GM19025 (cell line): ENCODE results near the gene TAS1R1.

Experiments
- ATAC-seq: cut with Tn5 transposase; IDR thresholded peaks from one replicate; pipeline ENCODE4 v1.9.1; 2021; ENCODE audit warnings: mild to moderate bottlenecking, low read depth, moderate library complexity; ENCODE audit not compliant: unreplicated experiment

TAS1R1 gene

GRCh38 chr1:6554907-6555778, at the start of gene TAS1R1:
Gene TAS1R1 (plus strand): TSS chr1:6555307. CDS start chr1:6555374, 67 bp downstream.
- no peak for ATAC-seq

DNA sequence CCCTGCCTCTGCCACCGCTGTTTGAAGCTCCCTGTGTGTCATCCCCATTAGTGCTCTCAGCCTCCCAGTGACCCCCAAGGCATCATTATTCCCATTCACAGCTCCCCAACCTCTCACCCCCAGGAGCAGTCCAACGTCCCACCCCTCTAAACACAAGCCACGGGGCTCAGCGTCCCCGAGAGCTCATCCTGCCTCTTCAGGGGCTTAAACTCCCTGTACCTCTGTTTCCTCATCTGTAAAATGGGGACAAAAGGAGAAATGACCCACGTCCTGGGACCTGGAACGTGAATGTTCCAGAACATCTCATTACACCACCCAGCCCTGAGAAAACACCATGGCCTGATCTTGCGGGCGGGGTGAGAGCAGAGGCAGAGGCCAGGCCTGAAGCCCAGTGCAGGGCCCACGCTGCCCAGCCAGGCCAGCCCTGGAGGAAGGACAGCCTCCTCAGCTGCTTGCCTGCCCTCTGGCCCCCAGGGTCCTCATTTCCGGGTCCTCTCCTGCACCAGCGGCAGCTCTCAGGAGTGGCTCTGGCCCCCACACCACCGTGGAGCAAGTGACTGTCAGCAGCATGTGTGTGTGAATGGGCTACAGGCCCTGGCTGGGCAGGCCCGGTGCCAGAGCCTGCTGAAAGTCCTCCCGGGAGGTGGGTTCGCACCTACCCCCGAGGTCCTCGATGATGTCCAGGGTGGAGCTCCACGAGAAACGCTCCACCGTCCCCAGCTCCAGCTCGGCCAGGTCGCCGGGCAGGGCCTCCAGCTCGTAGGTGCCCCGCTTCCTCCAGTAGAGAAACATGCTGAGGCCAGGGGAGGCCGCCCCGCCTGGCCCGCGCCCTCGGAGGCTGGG, 49.5 kb upstream of the TAS1R1 start:
- ATAC-seq, result no peak

DNA sequence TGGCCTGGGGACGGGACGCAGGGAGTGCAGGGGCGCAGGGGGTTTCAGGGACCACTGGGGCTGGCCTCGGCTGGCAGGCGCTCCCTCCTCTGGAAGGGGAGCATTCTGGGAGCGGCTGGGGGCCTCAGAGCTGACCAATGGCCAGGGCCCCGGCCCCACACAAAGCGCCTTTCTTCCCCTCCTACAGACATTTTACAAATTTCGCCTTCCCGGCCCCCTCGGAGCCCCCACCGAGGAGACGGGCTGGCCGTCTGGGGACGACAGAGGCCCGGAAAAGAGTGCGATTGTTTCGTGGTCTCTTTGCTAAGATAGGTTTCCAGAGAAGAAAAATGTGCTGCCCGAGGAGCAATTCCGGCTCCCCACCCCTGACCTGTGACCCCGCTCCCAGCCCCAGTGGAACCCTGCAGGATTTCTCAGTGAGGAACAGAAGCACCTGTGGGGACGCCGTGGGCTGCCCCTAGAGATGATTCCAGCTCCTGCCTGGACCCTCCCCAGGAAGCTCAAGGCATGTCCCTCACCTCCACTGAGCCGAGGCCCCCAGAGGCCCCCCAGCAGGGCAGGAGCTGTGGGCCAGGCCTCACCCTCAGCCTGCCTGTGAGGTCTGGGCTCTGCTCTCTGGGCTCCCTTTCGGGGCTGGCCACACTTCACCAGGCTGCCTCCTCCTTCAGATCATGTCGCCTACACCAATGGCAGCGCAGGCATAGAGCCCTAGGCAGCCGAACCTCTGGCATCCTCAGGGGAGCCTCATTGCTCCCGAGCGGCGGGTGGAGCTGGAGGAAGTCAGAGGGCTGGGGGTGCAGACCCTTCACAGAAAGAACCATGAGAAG, 48.7 kb upstream of the TAS1R1 start:
- no peak for ATAC-seq

GRCh38 chr1:6507037-6507428, 48.1 kb upstream of the TAS1R1 start:
- no peak for ATAC-seq

DNA sequence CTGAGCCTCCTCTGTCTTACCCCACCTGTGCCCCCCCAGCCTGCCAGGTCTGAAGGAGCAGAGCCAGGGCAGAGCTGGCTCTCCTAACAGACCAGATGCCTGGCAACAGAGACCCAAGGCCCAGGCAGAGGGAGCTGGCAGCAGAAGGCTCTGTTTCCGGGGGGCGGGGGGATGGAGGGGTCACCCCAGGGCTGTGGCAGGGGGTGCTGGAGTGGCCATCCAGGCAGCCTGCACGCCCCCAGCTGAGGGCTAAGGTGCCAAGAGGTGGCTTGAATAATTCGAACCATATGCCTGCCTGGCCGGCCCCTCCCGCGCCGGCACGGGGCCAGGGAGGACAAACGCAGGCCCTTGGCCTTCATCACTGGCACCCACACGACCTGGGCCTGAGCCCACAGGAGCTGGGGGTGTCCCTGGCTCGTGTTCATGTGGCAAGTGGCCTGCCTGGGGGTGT, 47.6 kb upstream of the TAS1R1 start:
- no peak for ATAC-seq

DNA sequence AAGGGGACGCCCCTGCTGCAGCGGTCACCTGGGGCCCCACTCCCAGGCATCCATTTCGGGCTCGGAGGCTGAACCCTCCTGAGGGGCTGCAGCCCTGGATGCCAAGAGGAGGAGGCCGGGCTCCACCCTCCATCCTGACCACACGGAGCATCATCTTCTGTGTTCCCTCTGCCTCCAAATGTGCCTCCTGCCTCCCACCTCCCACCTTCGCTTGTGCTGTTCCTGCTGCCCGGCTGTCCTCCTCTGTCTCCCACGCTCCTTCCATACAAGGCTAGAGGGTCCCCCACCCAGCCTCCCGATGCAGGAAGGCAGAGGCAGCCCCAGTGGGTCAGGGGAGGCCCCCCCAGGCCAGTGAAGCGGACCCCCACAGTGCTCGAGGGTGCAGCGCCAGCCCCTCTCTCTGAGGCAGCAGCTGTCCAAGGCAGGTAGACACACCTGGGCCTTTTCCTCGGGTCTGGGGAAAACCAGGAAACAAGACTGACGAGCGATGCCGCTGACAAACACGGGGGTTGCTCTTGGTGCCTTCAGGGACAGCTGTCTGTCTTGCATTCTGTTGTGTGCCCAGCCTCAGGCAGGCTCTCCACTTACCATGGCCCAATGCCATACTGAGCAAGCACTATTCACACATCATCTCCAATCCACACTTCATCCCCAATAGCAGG, 46.8 kb upstream of the TAS1R1 start:
- no peak for ATAC-seq

DNA sequence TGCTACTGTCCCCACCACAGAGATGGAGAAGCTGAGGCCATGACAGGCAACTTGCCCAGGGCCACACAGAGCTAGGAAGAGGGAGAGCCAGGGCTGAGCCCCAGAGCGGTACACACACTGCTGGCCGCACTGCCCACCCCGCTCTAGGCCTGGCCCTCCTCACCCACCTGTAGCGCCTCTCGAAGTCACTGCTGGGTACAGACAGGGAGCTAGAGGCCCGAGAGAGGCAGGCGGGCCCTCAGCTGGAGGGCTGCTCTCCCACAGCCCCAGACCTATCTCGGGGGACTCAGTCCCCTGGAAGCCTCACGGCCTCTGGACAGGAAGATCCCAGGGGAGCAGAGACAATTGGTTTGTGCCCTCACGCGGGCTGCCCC, 46.3 kb upstream of the TAS1R1 start:
- no peak for ATAC-seq

DNA sequence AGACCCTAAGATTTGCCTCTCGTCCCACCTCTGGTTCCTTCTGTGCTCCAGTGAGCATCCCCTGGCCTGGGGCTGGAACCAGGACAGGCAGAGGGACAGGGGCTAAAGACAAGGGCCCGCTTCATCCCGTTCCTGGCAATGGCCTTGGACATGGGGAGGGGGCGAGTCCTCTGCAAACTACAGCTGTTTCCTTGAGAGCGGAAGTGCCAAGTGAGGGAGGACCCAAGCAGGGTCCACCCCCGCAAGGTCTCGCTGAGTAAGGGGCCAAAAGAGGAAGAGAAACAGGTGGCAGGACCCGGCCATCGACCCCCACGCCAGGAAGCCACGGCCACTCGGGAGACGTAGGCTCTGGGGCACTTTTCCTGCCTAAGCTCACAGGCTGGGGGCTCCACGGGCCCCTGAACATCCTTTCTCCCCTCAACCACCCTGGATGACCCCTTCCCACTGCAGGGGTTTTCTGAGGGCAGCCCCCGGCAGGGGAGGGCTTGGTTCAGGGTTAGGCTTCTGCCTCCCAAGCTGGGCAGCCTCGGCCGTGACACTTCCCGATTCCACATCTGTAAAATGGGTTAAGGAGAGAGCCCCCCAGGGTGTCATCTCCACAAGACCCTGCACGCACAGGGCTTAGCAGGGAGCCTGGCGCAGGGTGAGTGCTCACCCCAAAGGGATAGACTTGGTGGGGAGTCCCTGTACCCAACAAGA, 45.7 kb upstream of the TAS1R1 start:
- no peak for ATAC-seq

DNA sequence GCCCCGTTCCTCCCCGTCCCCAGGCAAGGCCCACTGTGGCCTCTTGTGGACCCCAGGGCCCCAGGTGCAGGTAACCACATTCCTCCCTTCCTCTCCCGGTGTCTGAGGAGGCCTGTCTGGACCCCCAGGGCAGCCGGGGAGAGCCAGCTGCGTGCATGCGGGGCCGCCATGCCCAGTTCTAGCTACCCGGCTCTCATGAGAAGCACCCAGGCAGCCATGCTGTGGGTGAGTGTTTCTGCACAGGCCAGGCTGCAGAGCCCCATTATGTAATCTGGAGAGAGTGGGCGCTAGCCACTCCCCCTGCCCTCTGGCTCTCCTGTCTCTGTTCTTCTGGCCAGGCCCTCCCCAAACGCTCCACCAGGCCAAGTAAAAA, 45.2 kb upstream of the TAS1R1 start:
- no peak for ATAC-seq

DNA sequence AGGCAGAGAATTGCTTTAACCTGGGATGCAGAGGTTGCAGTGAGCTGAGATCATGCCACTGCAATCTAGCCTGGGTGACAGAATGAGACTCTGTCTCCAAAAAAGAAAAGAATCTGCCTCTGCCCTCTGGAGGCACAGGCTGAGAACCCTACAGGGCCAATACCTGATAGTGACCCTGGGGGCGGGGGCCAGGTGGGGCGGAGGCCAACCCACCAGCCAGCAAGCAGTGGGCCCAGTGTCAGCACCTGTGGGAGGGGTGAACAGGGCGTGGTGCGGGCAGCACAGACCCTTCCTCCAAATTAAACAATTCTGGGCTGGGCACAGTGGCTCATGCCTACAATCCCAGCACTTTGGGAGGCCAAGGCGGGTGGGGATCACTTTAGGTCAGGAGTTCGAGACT, 44.6 kb upstream of the TAS1R1 start:
- no peak for ATAC-seq

GRCh38 chr1:6511056-6511455, 44.1 kb upstream of the TAS1R1 start:
- no peak for ATAC-seq

DNA sequence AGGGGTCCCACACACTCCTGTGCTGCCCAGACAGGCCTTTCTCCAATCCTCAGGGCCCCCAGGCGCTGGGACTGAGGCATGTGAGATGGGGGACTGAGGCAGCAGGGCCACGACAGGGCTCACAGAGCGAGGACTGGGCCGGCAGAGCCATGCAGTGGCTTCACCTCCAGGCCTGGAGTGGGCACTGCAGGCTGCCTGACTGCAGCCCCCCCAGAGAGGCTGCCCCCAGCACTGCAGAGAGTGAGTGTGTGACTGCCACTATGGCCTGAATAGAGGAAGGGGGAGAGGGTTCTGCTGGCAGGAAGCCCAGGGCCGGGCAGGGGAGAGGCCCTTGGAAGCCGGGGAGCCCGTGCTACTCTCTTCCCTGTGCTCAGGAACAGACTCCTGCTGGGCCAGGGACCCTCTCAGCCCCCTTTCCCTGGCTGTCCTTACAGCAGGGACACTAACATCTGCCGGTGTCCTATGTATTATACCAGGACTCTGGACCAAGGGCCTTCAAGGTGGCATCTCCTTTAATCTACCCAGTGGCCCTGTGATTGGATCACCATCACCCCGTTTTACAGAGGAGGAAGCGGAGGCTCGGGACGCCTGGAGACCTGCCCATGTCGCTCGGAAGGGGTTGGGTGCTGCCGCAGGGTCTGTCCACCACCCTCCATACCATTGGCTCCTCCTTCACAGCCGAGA, 43.4 kb upstream of the TAS1R1 start:
- no peak for ATAC-seq

DNA sequence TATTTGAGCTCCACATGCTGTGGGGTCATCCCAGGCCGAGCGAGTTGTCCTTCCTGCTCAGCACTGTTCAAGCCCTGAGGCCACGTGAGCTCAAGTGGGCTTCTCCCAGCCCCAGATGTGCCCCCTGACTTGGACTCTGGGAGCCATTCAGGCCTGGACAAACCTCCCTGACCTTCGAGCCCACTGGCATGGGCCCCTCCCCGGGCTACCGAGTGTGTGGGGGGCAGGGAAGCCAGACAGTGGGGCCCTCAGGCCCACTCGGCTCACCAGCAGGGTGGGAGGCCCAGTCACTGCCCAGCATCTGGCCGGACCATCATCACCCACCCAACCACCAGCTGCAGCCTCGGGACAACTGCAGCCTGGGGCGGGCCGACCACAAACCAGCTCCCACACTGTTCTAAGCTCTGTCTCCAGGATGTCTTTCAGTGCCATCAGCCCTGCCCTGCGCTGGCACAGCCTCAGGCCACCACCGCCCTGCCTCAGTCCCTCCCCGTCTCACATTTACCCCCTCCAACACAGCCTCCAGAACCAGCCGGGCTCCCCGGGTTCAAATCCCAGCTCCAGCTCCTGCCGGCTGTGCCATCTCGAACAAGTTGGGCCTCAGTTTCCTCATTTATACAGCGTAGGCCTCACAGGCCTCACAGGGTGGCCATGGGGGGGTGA, 42.7 kb upstream of the TAS1R1 start:
- no peak for ATAC-seq

DNA sequence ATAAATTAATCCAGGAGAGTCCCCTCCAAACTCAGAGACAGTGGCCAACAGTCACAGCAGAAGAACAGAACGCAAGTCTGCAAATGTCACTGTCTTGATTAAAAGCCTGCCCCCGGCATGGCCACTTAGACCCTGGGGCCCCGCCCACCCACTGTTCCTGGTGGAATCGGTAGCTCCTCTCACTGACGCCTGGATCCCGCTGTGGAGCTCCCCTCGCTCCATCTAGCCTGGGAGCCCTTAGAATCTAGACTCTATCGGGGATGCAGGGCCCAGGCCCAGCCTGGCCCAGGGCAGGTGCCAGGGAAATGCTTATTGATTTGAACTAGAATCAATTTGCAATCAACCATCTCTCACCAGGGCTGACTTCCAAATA, 42.2 kb upstream of the TAS1R1 start:
- ATAC-seq, result no peak

- ATAC-seq, result no peak
Measured at GRCh38 chr1:6513320-6513801, 41.7 kb upstream of the TAS1R1 start.

- ATAC-seq, result no peak
Measured at GRCh38 chr1:6515771-6516170, 39.3 kb upstream of the TAS1R1 start.

GRCh38 chr1:6517435-6517851, 37.7 kb upstream of the TAS1R1 start:
- no peak for ATAC-seq

DNA sequence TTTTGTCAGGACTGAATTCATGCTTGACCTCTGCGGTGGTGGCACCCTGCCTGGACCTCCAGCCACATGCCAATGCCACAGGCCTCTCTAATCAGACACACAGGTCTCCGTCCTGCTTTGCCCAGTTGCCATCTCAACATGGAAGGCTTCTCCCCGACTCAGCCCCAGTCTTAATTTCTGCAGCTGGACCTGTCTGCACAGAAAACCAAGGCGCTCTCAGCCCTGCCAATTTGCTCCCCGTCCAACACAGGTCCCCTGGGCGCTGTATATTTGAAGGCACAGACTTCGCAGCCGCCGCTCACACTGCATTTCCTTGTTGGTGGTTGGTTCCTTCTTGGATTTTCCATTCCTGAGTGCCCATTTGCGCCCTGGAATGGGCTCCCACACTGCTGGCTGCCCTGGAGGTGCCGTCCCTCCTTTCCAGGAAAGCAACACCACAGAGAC, 35.6 kb upstream of the TAS1R1 start:
- ATAC-seq, result no peak
